ENCODE results near the gene NPIPA5.
A peak's percentile ranks its signal among the peaks of the same experiment; 100 is the strongest.
"Not testable (repeated sequence)": the region's sequence is repeated elsewhere in the genome, so short reads cannot be mapped to it uniquely, and the experiment has no call there.

NPIPA5 gene

GRCh38 chr16:15398618-15399316, 20.7 kb upstream of the NPIPA5 start:
- DNase-seq (ENCODE audit: low read depth): no peak
- no peak overlapping the region for H3K4me3 ChIP-seq (ENCODE audit: control insufficient read depth, low read depth, low read length)
- no peak for TF ChIP-seq CTCF (IDR thresholded peaks at IDR 0.05; ENCODE audit: control insufficient read depth, insufficient read depth, low read depth, low read length, missing control alignments)

DNA sequence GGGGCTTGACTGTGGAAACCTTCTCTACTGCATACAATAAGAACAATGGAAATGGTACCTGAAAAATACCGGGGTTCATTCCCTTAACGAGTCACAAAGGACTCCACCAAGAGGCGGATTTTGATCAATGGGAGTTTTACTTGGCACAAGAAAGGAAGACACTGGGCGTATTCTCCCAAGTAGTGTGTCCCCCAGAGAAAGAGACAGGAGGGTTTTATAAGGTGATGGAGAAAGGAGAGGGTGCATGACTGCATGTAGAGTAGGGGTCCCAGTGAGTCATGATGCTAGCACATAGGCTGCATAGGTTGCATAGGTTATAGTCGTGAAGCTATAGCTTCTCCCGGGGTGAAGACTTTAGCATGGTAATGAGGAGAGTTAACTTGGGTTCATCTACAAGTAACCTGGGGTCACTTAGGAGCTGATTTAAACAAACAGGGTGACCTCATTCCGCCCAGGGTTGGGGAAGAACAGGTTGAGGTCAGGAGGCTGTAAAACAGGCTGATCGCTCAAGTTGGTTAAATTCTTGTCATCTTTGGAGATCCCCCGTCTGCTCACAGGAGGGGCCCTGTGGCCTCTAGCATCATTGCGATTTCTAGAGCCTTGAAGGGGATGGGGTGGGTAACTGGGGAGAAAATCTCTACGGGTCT, 19.0 kb upstream of the NPIPA5 start:
- no peak overlapping the region for H3K4me3 ChIP-seq (ENCODE audit: control insufficient read depth, low read depth, low read length)
- no peak for TF ChIP-seq CTCF (IDR thresholded peaks at IDR 0.05; ENCODE audit: control insufficient read depth, insufficient read depth, low read depth, low read length, missing control alignments)
- no peak for DNase-seq (ENCODE audit: low read depth)

GRCh38 chr16:15396509-15396829, 18.4 kb upstream of the NPIPA5 start:
- not testable (repeated sequence) for H3K4me3 ChIP-seq (ENCODE audit: control insufficient read depth, low read depth, low read length); DNase-seq (ENCODE audit: low read depth)

GRCh38 chr16:15395631-15396508, 17.8 kb upstream of the NPIPA5 start, which contains the start of gene MPV17L:
Gene MPV17L (plus strand): TSS chr16:15395754. CDS start chr16:15395898, 144 bp downstream.
- DNase-seq (ENCODE audit: low read depth): not testable (repeated sequence)
- H3K4me3 ChIP-seq (ENCODE audit: control insufficient read depth, low read depth, low read length): peak within 1 kb of the TSS; percentile 42

GRCh38 chr16:15393025-15393424, 14.9 kb upstream of the NPIPA5 start:
- DNase-seq (ENCODE audit: low read depth): not testable (repeated sequence)

GRCh38 chr16:15389916-15390315, 11.8 kb upstream of the NPIPA5 start:
- H3K4me3 ChIP-seq (ENCODE audit: control insufficient read depth, low read depth, low read length); DNase-seq (ENCODE audit: low read depth): not testable (repeated sequence)

More at GRCh38 chr16:15393025-15393424, 14.9 kb upstream of the NPIPA5 start:
- H3K4me3 ChIP-seq (ENCODE audit: control insufficient read depth, low read depth, low read length): not testable (repeated sequence)

DNA sequence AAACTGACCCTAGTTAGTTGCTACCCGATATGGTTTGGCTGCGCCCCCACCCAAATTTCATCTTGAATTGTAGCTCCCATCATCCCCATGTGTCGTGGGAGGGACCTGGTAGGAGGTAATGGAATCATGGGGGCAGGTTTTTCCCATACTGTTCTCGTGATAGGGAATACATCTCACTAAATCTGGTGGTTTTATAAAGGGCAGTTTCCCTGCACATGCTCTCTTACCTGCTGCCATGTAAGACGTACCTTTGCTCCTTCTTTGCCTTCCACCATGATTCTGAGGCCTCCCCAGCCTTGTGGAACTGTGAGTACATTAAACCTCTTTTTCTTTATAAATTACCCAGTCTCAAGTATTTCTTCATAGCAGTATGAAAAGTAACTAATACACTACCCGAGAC, 10.0 kb upstream of the NPIPA5 start:
- not testable (repeated sequence) for DNase-seq (ENCODE audit: low read depth); H3K4me3 ChIP-seq (ENCODE audit: control insufficient read depth, low read depth, low read length)

GRCh38 chr16:15382810-15383209, 4.7 kb upstream of the NPIPA5 start:
- H3K4me3 ChIP-seq (ENCODE audit: control insufficient read depth, low read depth, low read length); DNase-seq (ENCODE audit: low read depth): not testable (repeated sequence)

- H3K4me3 ChIP-seq (ENCODE audit: control insufficient read depth, low read depth, low read length); DNase-seq (ENCODE audit: low read depth): not testable (repeated sequence)
Measured at GRCh38 chr16:15357495-15357894, 20.6 kb downstream of the NPIPA5 start.

GRCh38 chr16:15354846-15355245, 23.2 kb downstream of the NPIPA5 start:
- not testable (repeated sequence) for H3K4me3 ChIP-seq (ENCODE audit: control insufficient read depth, low read depth, low read length); DNase-seq (ENCODE audit: low read depth)

GRCh38 chr16:15352852-15353251, 25.2 kb downstream of the NPIPA5 start:
- not testable (repeated sequence) for H3K4me3 ChIP-seq (ENCODE audit: control insufficient read depth, low read depth, low read length); DNase-seq (ENCODE audit: low read depth)

- not testable (repeated sequence) for DNase-seq (ENCODE audit: low read depth); H3K4me3 ChIP-seq (ENCODE audit: control insufficient read depth, low read depth, low read length)
Measured at GRCh38 chr16:15351745-15352144, 26.3 kb downstream of the NPIPA5 start.

- not testable (repeated sequence) for DNase-seq (ENCODE audit: low read depth); H3K4me3 ChIP-seq (ENCODE audit: control insufficient read depth, low read depth, low read length)
Measured at GRCh38 chr16:15351251-15351650, 26.8 kb downstream of the NPIPA5 start.

- DNase-seq (ENCODE audit: low read depth); H3K4me3 ChIP-seq (ENCODE audit: control insufficient read depth, low read depth, low read length): not testable (repeated sequence)
Measured at GRCh38 chr16:15348721-15349120, 29.4 kb downstream of the NPIPA5 start.

DNA sequence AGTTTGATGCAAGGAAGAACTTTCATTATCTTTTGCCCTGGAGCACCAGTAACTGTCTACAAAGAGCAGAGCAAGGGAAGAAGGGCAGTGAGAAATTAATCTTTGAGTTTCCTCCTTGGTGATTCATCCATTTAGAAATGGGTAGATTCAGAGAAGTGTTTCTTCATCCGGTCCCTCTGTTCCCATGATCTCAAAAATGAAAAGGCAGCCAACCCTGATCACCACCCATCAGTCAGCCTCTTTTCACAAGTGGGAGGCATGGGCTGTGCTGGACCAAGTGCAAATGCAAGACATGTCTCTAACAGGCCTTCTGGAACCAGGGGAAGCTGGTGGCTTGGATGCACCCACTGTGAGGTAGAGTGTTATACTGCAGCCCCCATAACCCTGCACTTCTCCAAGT, 35.8 kb downstream of the NPIPA5 start:
- not testable (repeated sequence) for H3K4me3 ChIP-seq (ENCODE audit: control insufficient read depth, low read depth, low read length); DNase-seq (ENCODE audit: low read depth)

DNA sequence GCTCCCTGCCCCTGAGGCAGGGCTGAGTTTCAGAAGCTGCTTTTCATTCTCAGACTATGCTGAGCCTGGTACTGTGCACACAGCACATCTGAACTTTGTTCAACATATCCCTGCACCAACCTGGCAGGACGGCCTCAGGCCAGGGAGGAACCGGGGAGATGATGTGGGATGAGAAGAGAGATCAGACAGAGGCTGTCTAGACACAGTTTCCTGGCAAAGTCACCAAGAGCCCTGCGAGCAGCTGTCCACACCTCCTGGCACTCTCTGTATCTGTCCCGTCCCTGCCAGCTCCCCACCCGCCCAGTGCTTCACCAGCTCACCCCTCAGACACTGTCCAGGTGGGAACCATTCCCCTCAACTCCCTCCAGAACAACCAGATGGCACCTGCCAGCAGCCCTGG, 39.1 kb downstream of the NPIPA5 start:
- DNase-seq (ENCODE audit: low read depth); H3K4me3 ChIP-seq (ENCODE audit: control insufficient read depth, low read depth, low read length): not testable (repeated sequence)

All from AG09309 (cell line).